ENCODE data around the gene HMGN1. TPM values are rescaled to one million over a fixed set of nuclear protein-coding genes. Genes with fewer than 3 reads are reported as not detected.
A peak's percentile ranks its signal among the peaks of the same experiment; 100 is the strongest.

The HMGN1 gene
- total RNA-seq, 1 donor from 2014 or later: 154 TPM

DNA sequence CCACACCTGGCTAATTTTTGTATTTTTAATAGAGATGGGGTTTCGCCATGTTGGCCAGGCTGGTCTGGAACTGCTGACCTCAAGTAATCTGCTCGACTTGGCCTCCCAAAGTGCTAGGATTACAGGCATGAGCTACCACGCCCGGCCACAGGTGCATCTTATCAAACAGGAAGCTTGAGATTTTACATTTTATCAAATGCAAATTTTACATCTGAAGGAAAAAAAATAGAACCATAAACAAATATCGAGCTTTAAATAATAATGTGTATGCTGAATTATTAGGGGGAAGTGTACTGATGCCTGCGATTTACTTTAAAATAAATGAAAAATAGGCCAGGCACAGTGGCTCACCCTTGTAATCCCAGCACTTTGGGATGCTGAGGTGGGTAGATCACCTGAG is 18.9 kb downstream of the HMGN1 start:
- DNase-seq: no peak

DNA sequence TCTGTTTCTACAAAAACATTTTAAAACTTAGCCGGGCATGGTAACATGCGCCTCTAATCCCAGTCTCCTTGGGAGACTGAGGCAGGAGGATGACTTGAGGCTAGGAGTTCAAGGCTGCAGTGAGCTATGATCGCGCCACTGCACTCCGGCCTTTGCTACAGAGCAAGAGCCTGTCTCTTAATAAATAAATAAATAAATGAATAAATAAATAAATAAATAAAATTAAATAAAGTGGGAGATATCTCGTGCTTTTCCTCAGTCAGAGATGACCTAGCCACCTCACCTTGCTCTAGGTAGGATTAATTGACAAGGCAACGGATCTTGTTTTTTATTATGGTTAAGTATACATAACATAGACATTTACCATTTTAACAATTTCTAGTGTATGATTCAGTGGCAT is 21.2 kb downstream of the HMGN1 start:
- DNase-seq: no peak

GRCh38 chr21:39326607-39327307 is 22.1 kb downstream of the HMGN1 start:
- no peak for DNase-seq

DNA sequence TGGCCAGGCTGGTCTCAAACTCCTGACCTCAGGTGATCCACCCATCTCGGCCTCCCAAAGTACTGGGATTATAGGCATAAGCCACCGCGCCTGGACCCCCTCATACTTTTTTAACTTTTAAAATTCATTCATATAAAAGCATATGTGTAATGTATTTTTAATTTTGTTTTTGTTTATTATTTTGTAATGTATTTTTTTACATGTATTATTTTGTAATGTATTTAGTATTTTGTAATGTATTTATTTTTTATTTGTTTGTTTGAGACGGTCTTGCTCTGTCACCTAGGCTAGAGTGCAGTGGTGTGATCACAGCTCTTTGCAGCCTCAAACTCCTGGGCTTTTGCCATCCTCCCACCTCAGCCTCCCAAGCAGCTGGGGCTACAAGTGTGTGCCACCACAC is 23.4 kb downstream of the HMGN1 start:
- no peak for DNase-seq

GRCh38 chr21:39321424-39321823 is 27.5 kb downstream of the HMGN1 start:
- DNase-seq: no peak

DNA sequence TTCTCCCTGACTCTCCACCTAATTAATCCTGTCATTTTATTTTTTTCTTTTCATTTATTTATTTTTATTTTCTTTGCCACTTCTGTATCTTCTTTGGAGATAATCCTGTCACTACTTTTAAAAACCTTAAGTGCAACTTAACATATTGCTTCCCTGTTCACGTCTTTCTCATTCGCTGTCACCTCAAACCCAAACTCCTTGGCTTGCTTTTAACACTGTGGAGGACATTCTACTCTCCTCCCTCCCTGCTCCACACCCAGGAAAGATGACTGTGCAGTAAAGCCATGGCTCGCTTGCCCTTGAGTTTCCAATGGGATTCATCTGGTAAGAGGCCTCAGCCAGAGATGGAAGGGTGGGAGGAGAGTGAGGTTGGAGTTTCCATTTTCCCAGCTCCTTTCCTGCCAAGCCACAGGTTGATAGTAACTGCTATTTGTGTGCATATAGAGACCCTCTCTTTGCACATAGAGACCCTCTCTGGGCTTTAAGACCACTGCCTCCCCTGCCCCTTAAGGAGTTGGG is 29.0 kb downstream of the HMGN1 start:
- DNase-seq: no peak

GRCh38 chr21:39319251-39319756 is 29.6 kb downstream of the HMGN1 start:
- DNase-seq: peak; percentile 54

DNA sequence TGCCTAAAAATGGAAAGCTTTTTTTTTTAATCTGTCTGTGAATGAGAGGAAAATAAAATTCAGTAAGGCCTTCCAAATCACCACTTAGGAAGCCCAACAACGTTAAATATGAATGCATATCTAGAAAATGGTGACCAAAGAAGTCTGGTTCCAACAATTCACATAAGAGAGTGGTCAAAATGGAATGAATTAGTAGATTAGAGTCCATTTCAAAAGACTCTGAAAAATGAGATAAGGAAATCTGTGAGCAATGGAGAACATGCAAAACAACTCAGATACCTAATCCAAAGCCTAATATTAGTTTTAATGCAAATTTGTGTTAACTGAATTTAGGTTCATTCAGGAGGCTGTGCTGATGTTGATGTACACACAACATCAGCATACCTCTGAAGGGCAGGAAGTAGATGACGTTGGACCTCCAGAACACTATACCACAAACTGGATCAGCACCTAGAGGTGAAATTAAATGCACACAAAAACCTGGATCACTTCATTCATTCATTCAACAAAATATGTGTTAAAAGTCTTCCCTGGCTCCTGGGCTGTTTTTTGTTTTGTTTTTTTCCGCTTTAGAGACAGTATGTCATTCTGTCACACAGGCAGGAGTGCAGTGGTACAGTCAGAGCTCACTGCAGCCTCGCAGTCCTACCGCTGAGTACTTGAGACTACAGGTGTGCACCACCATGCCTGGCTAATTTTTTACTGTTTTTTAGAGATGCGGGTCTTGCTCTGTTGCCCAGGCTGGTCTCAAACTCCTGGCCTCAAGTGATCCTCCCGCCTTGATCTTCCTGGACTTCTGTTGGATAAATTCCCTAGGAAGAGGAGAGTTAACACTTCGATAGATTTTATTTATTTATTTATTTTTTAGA is 30.6 kb downstream of the HMGN1 start:
- no peak for DNase-seq

DNA sequence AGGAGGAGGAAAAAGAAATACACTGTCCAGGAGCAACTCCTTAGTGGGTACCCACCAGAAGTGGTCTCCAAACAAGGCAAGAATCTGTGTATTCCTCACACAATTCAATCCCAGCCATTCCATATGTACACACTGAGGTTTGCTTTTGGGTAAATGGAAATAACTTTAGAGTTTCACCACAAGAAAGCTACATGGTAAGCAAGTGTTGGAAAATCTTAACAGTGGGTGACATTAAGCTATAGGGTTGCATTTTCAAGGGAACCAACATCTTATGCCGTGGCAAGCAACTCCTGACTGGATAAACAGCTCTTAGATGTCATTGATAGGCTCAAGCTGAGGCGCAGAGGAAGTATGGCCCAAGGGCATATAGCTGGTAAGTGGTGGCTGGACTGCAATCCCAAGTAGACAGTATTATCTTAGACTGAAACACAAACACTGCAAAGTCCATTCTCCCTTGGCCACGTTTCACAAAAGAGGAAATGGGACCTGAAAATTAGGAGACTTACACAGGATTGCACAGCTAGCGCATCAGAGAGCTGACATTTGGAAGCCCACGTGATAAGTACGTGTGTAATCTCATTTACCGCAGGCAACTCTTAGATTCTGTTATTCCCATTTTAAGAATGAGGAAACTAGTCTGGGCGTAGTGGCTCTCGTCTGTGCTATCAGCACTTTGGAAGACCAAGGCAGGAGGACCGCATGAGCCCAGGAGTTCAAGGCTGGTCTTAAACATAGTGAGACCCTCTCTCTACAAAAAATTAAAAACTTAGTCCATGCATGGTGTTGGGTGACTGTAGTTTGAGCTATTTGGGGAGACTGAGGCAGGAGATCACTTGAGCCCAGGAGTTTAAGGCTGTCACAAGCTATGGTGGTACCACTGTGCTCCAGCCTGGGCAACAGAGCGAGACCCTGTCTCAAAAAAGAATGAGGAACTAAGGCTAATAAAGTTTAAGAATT is 31.5 kb downstream of the HMGN1 start:
- DNase-seq: no peak

DNA sequence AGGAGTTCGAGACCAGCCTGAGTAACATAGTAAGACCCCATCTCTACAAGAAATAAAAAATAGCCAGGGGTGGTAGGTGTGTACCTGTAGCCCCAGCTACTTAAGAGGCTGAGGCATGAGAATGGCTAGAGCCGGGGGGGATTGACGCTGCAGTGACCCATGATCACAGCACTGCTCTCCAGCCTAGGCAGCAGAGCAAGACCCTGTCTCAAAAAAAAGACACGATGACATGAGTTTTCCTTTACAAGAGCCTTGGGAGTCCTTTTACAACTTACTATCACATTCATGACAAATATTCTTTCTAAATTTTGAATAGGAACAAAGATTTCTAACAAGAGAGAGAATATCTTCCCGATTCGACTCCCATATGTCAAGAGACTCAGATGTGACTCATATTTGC is 32.2 kb downstream of the HMGN1 start:
- DNase-seq: no peak

GRCh38 chr21:39315603-39316445 is 33.1 kb downstream of the HMGN1 start:
- peak; percentile 49 for DNase-seq

DNA sequence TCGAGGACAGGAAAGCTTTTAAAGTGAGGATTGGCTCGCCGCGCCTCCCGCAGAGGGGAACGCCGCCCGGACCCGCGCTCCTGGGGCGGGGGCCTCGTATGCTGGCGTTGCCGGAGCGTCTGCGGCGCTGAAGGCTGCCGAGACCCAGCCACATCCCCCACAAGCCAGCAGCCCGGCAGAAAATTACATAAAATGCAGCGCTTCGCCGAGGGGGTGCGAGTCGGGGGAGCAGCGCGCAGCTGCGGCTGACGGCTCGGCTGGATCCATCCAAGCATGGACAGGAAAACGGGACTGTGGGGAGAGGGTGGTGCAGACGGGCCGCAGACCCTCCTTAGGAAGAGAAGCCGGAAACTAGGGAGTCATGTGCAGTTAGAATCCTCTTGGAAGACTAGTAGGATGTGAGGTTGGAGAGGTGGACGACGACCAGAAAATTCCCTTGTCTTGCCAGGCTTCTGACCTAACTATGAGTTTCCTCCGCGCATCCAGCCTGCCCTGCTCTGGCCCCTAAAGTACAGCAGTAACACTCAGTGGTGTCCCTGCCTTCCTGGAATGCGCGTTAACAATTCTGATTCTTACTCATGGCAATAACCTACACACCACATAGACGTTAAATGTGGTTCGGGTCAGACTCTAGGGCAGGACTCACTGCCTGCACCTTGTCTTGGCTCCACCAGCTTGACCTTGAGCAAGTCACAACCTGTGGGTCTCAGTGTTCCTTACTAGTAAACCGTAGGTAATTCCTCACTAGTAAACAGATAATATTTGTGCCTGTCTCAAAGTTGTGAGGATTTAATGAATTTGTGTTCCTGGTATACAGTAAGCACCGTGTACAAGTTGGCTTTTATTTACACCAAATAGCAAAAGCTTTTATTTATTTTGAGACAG is 34.5 kb downstream of the HMGN1 start:
- DNase-seq: peak; percentile 79

- peak; percentile 79 for DNase-seq
Observed at GRCh38 chr21:39313571-39314142, 35.2 kb downstream of the HMGN1 start, which contains the start of gene BRWD1. Gene BRWD1, minus strand, starts transcription at chr21:39313632. Its CDS starts 141 bp downstream, at chr21:39313491.

- no peak for DNase-seq
Observed at GRCh38 chr21:39313042-39313570, 35.8 kb downstream of the HMGN1 start.

GRCh38 chr21:39312112-39313041 is 36.5 kb downstream of the HMGN1 start:
- DNase-seq: peak; percentile 96

DNA sequence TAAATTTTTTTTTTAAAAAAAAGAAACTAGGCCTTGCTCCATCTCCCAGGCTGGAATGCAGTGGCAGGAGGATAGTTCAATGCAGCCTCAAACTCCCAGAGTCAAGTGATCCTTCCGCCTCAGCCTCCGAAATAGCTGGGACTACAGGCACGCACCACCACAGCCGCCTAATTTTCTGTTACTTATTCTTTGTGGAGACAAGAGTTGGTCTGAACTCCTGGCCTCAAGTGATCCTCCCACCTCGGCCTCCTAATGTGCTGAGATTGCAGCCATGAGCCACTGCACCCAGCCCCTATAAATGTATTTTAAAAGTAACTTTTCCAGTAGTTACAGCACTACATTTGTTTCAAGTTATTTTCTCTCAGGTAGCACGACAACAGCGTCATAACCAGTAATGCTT is 37.7 kb downstream of the HMGN1 start:
- no peak for DNase-seq

DNA sequence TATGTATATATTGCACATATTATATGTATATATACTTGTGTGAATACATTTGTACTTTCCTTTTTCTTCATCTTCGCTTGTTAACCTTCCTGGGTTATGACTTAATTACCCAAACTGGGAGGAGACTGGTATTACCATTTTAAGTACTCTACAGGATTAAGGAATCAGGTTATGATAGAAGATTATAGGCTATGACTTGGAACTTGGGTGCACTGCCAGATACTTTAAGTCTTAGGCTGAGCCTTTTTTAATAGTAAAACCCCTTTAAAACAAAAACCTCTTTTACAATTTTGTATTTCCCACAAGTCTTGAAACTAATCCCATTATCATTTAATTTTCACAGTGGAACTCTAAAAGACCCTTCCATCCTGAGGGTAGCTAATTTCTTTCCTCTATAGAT is 41.4 kb downstream of the HMGN1 start:
- DNase-seq: no peak

GRCh38 chr21:39300587-39300986 is 48.3 kb downstream of the HMGN1 start:
- no peak for DNase-seq

Measured in skin of body (tissue), 2 donors.